ENCODE results near the gene PELI2.

DNA sequence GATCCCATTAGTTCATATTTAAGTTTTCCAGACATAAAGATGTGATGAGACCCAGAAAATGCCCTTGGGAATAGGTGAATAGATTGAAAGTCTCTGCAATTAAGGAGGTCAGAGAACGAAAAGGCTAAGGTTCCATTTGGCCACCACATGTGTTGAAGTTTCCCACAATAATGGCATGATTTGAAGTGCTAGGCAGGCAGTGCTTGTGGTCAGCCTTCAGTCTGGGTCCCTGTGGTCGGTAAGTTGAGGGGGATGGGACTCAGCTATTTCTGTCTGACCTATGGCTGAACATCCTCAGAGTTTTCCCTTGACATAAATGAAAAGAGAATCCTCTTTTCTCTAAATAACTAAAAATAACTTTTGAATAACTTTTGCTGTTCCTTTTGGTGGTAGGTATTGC lies 92.4 kb downstream of the PELI2 start:
- TF ChIP-seq POLR2A (IDR thresholded peaks at IDR 0.05) (no peak), POLR2AphosphoS5 (IDR thresholded peaks at IDR 0.05) (no peak)
- TF ChIP-seq, protein P1, sequence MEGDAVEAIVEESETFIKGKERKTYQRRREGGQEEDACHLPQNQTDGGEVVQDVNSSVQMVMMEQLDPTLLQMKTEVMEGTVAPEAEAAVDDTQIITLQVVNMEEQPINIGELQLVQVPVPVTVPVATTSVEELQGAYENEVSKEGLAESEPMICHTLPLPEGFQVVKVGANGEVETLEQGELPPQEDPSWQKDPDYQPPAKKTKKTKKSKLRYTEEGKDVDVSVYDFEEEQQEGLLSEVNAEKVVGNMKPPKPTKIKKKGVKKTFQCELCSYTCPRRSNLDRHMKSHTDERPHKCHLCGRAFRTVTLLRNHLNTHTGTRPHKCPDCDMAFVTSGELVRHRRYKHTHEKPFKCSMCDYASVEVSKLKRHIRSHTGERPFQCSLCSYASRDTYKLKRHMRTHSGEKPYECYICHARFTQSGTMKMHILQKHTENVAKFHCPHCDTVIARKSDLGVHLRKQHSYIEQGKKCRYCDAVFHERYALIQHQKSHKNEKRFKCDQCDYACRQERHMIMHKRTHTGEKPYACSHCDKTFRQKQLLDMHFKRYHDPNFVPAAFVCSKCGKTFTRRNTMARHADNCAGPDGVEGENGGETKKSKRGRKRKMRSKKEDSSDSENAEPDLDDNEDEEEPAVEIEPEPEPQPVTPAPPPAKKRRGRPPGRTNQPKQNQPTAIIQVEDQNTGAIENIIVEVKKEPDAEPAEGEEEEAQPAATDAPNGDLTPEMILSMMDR (IDR thresholded peaks at IDR 0.05): no peak

Data from prostate gland (tissue), 2 donors.